Retinal pigment epithelial cell (primary cell): ENCODE results near the gene MEIS1.

Source experiments
- DNase-seq: peaks from one replicate; pipeline ENCODE4 v3.0.0-alpha.2; 2010; ENCODE audit warnings: low read depth
- H3K4me3 ChIP-seq: 2 replicates; pipeline ENCODE4 v1.5.1; 2011; ENCODE audit warnings: mild to moderate bottlenecking, low read length, control low read depth, moderate library complexity
- TF ChIP-seq, protein P1 (sequence below): conservative IDR thresholded peaks from 2 replicates; pipeline ENCODE4 v1.5.1; 2011; ENCODE audit warnings: low read depth, low read length, control low read depth, inconsistent platforms

MEIS1 gene

DNA sequence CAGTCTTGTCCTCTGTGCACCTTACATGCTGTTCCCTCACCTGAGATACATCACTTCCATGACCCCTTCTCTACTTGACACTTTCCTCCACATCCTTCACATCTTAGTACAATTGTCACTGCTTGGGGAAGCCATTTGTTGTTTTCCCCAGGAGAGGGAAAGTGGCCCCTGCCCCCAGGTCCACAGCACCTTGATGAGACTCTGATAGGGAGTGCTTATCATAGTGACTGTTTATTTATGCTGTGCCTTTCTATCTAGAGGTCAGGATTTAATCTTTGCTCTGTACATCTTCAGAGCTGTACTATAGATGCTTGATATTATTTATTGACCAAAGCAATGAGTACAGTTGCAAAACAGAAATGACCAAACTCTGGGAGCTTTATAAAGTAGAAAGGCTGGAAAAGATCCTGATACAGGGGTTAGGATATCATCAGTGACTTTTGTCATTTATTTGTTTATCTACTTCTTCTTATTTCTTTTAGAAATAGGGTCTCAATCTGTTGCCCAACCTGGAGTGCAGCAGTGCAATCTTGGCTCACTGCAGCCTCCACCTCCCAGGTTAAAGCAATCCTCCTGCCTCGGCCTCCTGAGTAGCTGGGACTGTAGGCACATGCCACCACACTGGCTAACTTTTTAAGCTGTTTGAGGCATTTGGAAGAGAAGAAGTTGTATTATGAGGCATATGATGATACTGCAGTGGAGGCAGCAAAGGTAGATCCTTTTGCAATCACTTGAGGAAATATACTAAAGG, 94.2 kb downstream of the MEIS1 start:
- H3K4me3 ChIP-seq, result no peak overlapping the region
- TF ChIP-seq, protein P1, sequence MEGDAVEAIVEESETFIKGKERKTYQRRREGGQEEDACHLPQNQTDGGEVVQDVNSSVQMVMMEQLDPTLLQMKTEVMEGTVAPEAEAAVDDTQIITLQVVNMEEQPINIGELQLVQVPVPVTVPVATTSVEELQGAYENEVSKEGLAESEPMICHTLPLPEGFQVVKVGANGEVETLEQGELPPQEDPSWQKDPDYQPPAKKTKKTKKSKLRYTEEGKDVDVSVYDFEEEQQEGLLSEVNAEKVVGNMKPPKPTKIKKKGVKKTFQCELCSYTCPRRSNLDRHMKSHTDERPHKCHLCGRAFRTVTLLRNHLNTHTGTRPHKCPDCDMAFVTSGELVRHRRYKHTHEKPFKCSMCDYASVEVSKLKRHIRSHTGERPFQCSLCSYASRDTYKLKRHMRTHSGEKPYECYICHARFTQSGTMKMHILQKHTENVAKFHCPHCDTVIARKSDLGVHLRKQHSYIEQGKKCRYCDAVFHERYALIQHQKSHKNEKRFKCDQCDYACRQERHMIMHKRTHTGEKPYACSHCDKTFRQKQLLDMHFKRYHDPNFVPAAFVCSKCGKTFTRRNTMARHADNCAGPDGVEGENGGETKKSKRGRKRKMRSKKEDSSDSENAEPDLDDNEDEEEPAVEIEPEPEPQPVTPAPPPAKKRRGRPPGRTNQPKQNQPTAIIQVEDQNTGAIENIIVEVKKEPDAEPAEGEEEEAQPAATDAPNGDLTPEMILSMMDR, result no peak
- no peak for DNase-seq

DNA sequence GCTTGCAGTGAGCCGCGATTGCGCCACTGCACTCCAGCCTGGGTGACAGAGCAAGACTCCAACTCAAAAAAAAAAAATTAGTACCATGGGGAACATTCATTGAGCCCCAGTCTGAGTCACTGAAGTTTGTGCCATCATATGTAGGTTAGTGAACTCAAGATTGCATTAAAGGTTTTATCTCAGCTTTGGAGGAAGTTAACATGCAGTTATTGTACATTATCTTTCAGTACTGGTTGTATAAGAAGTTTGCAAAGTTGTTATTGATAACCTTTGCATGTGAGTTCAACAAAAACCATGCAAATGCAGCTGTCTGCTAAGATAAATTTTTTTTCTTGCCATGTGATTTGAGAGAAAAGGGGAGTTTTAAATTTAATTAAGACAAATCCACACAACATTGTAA, 95.7 kb downstream of the MEIS1 start:
- H3K4me3 ChIP-seq, result no peak overlapping the region
- DNase-seq, result no peak
- TF ChIP-seq, protein P1, result no peak

DNA sequence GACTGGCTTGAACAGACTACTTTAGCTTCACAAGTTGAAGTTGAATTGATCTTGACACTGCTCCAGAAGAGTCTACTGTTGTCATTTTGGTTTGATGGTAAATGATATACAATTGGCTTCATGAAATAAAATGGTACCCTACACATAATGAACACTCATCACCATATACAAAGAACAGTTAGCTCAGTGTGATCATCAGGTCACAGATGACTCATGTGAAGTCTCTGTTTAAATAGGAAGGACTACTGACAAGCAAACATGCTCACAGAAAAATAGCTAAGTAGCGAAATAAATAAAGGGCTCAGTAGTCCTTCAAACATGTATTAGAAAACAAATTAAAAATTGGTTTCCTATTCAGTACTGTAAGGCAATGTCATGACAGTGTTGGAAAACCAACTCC, 96.2 kb downstream of the MEIS1 start:
- TF ChIP-seq, protein P1, result no peak
- no peak overlapping the region for H3K4me3 ChIP-seq
- no peak for DNase-seq

DNA sequence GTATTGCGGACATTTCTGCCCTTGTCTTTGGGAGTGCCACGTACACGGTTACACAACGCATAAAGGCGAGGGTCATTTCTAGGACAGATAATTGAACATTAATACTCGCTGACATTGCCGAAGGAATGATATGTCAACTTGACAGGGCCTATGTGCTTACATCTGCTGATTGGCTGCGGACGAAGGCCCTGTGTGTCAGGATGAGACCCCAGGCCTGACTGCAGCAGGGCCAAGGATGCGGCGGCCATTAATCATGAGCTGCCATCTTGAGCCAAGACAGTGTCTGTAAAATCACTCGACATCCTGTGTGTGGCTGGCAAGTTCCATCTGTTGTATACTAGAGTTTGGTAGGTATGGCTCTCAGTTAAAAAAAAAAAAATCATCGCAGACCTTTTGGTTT, 96.6 kb downstream of the MEIS1 start:
- no peak overlapping the region for H3K4me3 ChIP-seq
- DNase-seq, result no peak
- TF ChIP-seq, protein P1, result no peak

DNA sequence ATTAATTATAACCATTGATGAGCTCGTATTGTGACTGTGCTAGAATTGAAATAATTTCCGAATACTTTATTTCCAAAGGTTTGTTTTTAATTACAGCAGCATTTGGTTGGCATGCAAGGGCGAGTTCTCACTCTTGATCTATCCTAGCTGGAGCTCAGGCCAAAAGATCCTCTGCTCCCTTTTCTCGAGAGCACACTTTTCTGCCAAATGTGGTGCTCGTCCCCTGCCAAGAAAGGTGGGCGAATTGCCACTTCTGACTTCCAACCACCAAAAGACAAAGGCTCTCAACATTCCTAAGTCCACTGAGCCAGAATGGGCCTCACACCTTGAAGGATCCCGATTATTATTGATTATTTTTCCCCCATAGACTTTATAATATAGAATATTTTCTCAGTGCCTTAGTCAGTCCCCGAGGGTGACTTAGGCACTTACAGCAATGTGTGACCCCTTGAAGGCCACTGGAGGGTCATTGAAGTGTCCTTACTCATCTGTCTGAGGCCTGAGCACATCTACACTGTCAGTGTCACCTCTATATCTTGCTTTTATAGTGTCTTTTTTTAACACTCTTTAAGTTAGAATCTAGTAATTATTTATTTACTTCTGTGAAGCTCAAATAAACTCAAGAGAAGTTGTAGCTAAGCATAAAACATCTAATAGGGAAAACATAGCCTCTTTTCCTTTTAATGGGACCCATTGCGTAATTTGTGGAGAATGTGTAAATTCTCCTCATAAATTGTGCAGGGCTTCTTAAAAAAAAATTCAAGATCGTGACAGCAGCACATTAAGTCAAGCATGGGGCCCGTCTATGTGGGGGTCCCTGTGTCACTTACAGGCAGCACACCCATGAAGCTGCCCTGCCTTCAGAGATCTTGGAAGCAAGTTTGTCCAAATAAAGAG, 98.3 kb downstream of the MEIS1 start:
- H3K4me3 ChIP-seq, result no peak overlapping the region
- TF ChIP-seq, protein P1, result no peak
- DNase-seq, result no peak

DNA sequence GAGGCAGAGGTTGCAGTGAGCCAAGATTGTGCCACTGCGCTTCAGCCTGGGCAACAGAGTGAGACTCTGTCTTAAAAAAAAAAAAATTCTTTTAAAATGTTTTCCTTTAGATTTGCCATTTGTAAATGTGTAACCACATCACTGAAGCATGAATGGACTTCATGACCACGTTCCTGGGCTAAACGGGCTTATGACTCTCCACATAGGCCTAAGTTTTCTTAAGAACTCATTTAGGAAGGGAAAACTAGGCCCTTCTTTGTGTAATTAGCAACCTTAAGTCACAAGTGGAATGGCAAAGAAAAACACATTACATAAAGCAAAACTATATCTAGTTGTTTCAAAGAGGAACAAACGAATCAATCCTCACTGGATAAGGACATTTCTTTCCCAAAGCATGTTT, 99.5 kb downstream of the MEIS1 start:
- no peak for DNase-seq
- TF ChIP-seq, protein P1, result no peak
- no peak overlapping the region for H3K4me3 ChIP-seq
